Activated T-helper 1 cell treated with anti-CD3 and anti-CD28 coated beads, Interleukin-2, amount 50 U/mL, for 16 hours (primary cell): ENCODE measurements around the gene C1QL3.

Source experiments
- DNase-seq, 2 donors: peaks; one replicate each; pipeline ENCODE4 v3.0.0-alpha.2; 2020; ENCODE audit warnings: low read depth in 1 of 2, low spot score in 1 of 2

The C1QL3 gene

DNA sequence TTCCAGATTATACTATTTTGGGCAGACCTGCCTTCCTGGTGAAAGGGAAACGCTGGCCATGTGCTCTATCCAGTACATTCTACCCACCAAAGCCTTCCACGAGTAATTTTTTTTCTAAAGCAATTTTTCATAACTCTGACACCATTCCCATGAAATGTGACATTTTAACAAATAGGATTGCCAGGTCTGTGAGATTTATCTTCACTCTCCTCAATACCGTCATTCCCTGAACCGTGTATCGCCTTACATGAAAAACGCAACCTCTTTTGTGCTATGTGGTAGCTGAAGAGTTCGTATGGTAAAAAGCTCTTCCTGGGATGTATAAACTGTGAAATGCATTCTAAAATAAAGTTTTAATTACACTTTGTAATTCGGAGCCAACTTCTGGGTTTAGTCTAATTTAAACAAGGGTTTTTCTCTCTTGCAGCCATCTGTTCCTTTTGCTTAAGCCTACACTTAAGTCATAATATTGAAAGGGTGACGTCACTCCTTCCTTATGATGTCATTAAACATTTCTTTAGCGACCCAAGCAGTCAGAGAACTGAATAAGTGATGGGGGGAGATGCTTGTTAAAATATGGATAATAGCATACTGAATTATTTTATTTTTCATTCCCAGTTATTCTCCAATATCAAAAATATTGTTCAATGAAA, 27.7 kb downstream of the C1QL3 start:
- no peak for DNase-seq

GRCh38 chr10:16491933-16492332, 29.7 kb downstream of the C1QL3 start:
- DNase-seq, result no peak

DNA sequence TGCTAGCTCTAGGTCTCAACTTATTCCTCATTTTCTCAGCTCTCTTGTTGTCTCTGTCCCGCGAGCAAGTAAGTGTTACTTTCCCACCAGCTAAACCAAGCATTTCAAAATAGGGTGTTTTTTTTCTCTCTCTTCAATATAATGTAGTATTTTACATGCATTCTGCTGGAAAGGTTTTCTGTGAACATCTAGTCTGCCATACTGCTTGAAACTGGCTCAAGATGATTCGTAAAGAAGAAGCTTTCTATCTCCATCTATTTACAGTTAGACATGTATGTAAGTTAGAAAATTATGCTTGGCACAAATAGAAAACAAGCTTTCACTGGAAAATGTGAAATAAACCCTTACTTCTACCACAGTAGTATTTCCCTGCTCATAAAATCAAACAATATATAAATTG, 31.2 kb downstream of the C1QL3 start:
- no peak for DNase-seq

DNA sequence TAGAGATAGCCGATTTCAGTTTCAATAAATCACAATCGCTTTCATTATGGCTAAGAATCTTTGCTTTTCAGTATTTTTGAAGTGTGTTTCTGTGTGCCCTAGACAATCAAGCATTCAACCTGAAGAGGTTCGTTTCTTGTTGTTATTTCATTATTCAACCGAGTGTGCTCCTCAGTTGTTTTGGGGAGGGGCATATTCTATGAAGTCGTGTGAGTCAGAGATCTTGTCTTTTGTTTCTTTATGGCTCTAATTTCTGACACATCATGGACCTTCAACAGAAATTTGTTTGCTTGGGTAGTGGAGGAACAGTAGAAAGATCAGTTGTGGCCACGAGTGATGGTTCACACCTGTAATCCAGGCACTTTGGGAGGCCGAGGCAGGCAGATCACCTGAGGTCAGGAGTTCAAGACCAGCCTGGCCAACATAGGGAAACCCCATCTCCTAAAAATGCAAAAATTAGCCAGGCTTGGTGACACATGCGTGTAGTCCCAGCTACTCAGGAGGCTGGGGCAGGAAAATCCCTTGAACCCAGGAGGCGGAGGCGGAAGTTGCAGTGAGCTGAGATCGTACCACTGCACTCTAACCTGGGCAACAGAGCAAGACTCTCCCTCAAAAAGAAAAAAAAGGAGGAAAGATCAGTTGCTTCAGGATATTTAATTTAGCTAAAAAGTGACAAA, 38.3 kb downstream of the C1QL3 start:
- DNase-seq, result no peak

DNA sequence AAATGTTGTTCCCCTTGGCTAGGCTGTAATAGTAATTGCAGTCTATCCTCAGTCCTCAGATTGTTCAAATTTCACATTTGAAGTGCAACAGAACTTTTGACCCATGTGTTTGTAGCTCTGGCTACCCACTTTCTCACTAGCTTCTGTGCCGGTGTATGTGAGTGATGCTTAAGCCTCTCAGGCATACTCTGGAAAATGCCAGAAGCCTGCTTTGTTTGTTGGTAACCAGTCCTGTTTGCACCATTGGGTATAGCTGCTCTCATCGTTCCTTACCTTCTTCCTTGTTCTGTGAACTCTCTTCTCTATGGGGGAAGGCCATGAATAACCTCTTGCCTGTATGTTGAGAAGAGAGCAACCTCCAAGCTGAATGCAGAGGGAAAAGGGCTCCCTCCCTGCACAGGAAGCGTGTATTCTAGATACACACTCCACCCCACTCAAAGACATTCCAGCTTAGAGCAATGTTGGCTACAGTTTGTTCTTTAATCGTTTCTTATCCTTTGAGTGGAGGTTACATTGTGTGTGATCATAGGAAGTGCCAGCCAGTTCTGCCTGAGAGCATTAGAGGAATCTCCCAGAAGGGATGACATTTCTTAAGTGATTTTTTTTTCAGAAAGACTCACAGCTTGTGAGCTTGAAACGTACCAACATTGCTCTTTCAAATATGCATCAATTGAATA, 40.5 kb downstream of the C1QL3 start:
- no peak for DNase-seq

DNA sequence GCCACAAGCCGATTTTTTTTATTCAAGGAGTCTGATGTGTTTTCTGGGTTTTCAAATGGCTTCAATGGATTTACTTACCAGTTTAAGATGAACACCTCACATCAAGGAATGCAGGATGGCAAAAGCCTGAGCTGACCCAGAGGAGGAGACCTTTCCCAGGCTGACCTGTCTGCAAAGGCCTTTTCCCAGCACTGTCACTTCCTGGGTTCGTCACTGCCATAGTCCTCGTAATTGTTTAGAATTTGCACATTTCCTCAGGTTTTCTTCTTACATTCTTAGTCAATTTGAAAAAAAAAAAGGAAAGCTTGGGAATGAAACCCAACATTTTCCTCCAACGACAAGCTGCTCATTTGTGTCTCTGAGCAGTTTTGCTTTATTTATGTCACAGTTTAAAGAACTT, 42.9 kb downstream of the C1QL3 start:
- DNase-seq, result no peak

- no peak for DNase-seq
Observed at GRCh38 chr10:16477757-16478156, 43.9 kb downstream of the C1QL3 start.

- DNase-seq, result no peak
Observed at GRCh38 chr10:16472828-16473227, 48.9 kb downstream of the C1QL3 start.

- no peak for DNase-seq
Observed at GRCh38 chr10:16470747-16471146, 50.9 kb downstream of the C1QL3 start.

DNA sequence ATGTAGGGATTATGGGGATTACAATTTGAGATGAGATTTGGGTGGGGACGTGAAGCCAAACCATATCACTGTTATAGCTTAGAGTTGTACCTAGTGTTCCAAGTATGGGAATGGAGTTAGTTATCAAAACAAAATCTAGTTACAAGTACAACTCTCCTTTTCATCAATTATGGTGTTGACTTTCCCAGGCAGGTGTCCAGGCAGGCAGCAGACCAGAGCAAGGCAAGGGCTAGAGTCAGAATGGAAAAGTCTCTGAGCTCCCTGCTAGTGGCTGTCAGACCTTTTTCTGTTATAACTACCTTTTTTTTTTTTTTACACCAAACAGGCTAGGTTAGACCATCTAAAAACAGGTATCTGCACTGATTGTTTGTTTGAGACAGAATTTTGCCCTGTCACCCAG, 55.7 kb downstream of the C1QL3 start:
- no peak for DNase-seq
